ENCODE results near the gene RAB3GAP1. TPM values are rescaled to one million over a fixed set of nuclear protein-coding genes. Genes with fewer than 3 reads are reported as not detected.

Gene RAB3GAP1
- total RNA-seq, 1 experiment from 2014 or later, result 36.2 TPM

DNA sequence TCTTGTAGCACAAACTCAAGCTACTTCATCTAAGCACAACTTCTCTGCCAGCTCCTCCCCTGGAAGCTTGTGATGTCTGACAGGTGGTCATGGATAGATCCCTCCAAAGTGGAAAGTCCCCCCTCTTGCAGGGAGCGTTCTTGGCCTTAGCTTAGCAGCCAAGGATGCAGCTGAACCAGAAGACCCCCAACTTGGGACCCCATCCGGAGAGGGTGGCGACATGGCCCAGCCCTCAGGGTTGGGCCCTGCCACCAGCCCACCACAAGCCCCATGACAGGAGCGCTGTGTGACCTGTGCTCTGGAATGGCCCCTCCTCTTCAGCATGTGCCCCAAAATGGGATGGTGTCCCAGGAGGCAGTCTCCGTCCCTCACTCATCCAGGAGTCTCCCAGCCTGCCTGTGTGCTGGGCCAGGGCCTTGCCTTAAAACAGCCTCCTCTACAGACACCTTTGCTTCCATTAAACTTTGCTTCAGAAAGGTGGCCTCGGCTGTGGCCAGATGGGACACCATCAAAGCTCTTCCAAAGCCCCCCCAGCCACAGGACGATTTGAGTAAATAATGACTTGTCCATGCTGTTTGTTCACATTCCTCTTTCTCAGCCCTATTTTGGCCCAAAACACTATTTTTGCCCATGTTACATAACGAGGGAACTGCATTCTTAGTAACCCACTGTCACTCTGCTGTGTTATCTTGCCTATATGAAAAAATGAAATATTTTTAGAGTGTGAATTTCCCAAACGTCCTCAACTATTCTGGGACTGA, 122.1 kb downstream of the RAB3GAP1 start:
- in situ Hi-C loops (cut with HindIII; ENCODE audit: low pct_unique_long_range_greater_than_20kb, low sequenced_read_pairs), result no loop called here
- no peak for DNase-seq (ENCODE audit: low read depth, low spot score)

DNA sequence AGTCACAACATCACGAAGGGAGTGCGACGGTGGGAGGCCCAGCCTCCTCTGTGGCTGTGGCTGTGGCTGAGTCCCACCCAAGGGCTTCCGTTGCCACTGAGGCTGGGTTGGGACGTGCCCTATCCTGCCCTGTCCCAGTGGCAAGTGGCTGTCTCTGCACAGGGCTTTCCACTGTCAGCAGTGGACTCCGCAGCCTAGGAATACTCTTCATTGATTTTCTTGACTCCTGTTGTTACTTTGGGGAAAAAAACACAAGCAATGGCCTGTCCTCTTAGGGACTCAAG, 122.7 kb downstream of the RAB3GAP1 start:
- in situ Hi-C loops (cut with HindIII; ENCODE audit: low pct_unique_long_range_greater_than_20kb, low sequenced_read_pairs), result no loop called here
- DNase-seq (ENCODE audit: low read depth, low spot score), result no peak

DNA sequence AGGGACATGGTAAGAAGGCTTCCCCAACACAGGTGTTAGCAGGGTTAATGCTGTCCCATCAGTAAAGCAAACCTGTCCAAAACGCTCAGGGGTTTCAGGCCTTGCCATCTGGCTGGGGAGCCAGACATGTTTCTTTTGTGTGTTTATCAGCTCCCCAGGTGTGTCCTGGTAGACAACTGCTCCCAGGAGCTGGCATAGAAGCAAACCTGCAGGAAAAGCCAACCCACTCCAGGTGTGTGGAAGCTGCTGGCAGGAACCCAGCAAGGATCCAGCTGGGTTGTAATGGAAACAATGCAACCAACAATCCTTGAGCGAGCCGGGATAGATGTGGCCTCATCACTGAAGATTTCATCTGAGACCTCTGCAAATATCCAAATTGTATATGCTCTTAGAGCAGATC, 123.1 kb downstream of the RAB3GAP1 start:
- in situ Hi-C loops (cut with HindIII; ENCODE audit: low pct_unique_long_range_greater_than_20kb, low sequenced_read_pairs), result no loop called here
- no peak for DNase-seq (ENCODE audit: low read depth, low spot score)

DNA sequence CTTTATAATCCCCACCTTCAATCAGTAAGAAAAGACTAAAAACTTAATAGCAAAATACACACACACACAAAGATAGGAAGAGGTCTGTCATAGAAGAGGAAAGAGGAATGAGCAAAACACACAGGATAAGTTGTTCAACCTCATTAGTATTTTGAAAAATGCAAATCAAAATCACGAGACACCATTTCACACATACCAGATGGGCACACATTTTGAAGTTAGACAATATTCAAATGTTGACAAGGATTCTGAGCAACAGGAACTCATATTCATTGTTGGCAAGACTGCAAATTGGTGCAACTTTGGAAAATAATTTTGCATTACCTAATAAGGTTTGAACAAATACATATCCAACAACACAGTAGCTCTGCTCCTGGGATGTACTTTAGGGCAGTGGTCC, 127.6 kb downstream of the RAB3GAP1 start:
- in situ Hi-C loops (cut with HindIII; ENCODE audit: low pct_unique_long_range_greater_than_20kb, low sequenced_read_pairs), result no loop called here
- no peak for DNase-seq (ENCODE audit: low read depth, low spot score)

DNA sequence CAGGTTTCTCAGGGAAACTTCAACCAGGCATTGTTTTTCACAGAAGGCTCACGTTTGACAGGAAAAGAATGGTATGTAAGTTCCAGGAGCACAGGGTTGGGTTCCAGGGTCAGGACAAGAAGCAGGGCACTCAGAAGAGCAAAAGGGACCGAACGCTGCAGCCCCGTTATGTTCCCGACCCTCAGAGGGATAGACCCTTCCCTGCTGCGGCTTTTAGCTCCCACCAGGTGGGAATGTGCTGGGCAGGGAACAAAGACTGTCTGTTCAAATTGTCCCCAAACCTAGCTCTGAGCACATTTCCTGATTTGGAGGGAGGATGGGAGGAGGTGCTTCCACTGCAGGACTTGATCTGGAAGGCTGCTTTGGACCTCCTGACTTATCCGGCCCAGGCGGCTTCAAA, 130.1 kb downstream of the RAB3GAP1 start:
- in situ Hi-C loops (cut with HindIII; ENCODE audit: low pct_unique_long_range_greater_than_20kb, low sequenced_read_pairs), result no loop called here
- no peak for DNase-seq (ENCODE audit: low read depth, low spot score)

DNA sequence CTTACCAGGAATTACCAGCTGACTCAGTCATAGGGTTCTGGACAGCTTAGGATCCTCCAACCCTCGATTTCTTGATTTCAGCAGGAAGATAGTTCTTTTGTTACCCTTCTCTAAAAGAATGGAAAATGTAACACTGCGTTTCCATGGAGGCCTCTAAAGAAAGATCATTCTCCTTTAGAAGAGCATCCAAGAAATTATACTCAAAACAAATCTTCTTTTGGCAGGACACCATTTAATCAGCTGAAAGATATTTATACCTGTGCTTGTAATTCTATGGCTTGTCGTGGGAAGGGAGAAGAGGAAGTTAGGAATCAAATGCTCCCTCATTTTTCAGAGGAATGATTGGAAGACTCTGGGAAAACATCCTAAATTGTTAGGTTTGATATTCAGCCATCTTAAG, 130.5 kb downstream of the RAB3GAP1 start:
- no peak for DNase-seq (ENCODE audit: low read depth, low spot score)
- in situ Hi-C loops (cut with HindIII; ENCODE audit: low pct_unique_long_range_greater_than_20kb, low sequenced_read_pairs), result no loop called here

DNA sequence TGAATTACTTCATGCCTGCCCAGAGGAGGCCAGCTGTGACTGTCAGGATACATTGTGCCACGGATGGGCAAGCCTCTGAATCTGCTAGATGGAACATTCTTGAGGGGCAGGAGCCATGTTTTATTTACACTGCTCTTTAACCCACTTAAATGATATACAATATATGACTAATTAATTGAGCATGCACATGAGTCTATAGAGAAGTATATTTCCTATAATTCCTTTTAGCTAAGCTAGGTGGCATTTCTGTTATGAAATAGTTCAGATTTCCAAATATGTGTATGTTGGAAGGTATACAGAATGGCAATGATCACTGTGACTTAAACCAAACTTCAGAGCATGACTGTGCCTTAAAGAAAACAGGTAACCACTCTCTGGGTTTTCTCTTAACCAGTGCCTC, 131.7 kb downstream of the RAB3GAP1 start:
- in situ Hi-C loops (cut with HindIII; ENCODE audit: low pct_unique_long_range_greater_than_20kb, low sequenced_read_pairs), result no loop called here
- DNase-seq (ENCODE audit: low read depth, low spot score), result no peak

DNA sequence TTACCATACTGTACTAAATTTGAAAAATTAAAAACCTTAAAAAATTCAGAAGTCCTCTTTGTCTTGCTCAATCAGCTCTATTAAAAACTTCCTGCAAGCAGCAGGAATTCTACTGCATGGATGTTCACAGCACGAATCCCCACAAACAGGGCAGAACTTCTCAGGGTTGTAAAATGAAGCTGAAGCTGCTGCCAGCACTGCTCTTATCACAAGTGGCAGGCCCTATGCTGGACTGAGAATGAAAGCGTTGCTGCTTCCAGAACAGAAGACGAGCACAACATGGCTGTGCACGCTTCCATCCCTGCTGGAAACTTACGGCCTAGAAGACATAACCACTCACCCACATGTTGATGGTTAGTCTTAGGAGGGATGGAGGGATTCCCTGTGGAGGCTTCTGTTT, 134.0 kb downstream of the RAB3GAP1 start:
- in situ Hi-C loops (cut with HindIII; ENCODE audit: low pct_unique_long_range_greater_than_20kb, low sequenced_read_pairs), result no loop called here

DNA sequence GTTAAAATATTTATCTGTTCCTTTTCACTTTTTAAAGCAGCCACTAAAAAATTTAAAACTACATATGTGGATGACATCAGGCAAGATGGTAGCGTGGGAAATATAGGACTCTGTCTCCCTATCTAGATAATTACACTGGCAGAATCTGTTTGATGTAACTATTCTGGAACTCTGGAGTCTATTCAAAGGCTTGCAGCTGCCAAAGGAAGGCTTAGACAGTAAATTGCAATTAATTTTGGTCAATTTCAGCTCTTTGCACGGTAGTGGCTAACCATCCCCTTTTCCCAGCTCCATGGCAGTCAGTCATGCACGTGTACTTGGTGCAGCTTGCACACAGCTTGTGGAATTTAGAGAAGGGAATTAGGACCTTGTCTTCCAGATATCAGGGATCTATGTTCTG, 135.2 kb downstream of the RAB3GAP1 start:
- no peak for DNase-seq (ENCODE audit: low read depth, low spot score)
- in situ Hi-C loops (cut with HindIII; ENCODE audit: low pct_unique_long_range_greater_than_20kb, low sequenced_read_pairs), result no loop called here

More for the DNA sequence above, 134.0 kb downstream of the RAB3GAP1 start:
- no peak for DNase-seq (ENCODE audit: low read depth, low spot score)

DNA sequence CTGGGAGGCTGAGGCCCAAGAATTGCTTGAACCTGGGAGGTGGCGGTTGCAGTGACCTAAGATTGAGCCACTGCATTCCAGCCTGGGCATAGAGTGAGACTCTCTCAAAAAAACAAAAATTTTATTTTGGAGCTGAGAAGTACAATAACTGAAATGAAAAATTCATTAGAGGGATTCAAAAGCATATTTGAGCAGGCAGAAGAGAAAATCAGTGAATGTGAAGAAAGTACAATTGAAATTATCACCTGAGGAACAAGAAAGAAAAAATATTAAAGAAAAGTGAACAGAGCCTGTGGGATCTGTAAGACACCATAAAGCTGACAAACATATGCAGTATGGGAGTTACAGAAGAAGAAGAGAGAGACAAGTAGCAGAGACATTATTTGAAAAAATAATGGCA, 137.1 kb downstream of the RAB3GAP1 start:
- DNase-seq (ENCODE audit: low read depth, low spot score), result no peak
- in situ Hi-C loops (cut with HindIII; ENCODE audit: low pct_unique_long_range_greater_than_20kb, low sequenced_read_pairs), result no loop called here

DNA sequence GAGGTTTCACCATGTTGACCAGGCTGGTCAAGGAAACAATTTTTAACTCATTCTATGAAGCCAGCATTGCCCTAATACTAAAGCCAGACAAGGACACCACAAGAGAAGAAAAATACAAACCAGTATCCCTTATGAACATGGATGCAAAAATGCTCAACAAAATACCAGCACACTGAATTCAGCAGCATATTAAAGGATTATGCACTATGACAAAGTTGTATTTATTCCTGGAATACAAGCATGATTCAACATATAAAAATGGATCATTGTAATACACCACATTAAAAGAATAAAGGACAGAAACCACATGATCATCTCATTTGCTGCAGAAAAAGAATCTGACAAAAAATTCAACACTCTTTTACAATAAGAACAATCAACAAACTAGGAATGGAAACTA, 138.7 kb downstream of the RAB3GAP1 start:
- DNase-seq (ENCODE audit: low read depth, low spot score), result no peak
- in situ Hi-C loops (cut with HindIII; ENCODE audit: low pct_unique_long_range_greater_than_20kb, low sequenced_read_pairs), result no loop called here

DNA sequence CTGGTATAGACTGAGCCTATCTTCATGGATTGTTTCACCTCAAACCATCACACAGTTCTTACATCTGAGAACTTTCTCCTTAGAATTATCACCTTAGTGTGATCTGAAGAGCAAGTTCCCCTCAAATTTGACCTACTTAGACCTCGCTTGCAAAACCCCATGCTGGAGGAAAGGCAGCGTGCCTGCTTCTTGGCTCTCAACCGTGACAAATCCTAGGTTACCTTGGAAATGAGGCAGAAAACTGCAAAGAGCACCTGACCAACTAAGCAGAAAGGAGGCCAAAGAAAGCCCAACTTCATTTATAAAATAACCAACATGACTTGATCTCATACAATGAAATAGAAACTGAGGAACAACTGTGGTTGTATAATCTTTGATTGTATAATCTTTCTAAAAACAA, 146.4 kb downstream of the RAB3GAP1 start:
- in situ Hi-C loops (cut with HindIII; ENCODE audit: low pct_unique_long_range_greater_than_20kb, low sequenced_read_pairs), result no loop called here
- DNase-seq (ENCODE audit: low read depth, low spot score), result no peak

DNA sequence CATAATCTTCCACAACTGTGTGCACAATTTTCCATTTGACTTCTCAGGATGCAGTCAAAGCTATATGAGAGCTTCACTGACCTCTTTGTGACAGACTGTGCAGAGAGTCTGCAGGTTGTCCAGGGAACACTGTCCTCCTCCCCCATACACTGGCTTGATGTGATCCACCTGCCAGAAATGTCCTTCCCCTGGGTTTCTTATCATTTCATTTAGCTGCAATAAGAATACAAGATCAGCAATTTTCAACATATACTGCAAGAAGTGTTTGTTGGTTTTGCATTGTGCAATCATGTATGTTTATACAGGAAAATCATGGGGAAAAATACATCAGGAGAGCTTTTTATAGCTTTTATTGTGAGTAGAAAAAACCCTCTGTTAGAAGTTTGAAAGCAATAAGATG, 150.7 kb downstream of the RAB3GAP1 start:
- in situ Hi-C loops (cut with HindIII; ENCODE audit: low pct_unique_long_range_greater_than_20kb, low sequenced_read_pairs), result no loop called here
- DNase-seq (ENCODE audit: low read depth, low spot score), result no peak

DNA sequence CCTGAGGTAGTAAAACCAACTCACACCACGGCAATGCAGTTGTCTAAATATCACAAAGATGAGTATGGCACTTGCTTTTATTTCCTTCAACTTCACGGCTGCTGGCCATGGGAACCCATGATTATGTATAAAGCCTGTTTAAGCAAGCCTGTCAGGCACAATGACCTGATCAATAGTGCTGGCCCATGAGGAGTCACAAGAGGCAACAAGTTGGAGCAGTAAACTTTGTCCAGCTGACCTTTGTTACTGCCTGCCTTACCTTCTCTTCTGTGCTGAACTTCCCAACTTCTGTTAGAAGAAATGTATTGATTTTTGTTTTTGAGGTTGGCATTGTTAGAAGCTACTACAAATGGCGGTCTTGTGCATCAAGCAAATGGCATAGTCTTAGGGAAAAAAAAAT, 151.9 kb downstream of the RAB3GAP1 start:
- no peak for DNase-seq (ENCODE audit: low read depth, low spot score)
- in situ Hi-C loops (cut with HindIII; ENCODE audit: low pct_unique_long_range_greater_than_20kb, low sequenced_read_pairs), result no loop called here

DNA sequence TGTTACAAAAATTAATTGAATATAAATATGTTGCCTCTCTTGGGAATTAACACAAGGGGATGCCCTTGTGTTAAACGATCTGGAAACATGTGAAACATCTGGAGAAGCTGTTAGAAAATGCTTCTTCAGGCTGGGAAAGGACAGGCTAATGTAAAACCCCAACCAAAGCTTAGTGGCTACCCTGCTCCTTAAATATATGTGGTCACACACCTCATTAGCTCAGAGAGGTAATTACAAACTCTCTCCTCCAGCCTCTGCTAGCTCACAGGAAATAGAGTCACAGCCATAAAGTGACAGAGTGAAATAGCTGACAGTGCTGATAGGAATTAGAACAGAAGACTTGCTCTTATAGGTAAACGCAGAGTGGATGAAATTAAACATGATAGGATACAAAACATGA, 155.9 kb downstream of the RAB3GAP1 start:
- DNase-seq (ENCODE audit: low read depth, low spot score), result no peak
- in situ Hi-C loops (cut with HindIII; ENCODE audit: low pct_unique_long_range_greater_than_20kb, low sequenced_read_pairs), result no loop called here

DNA sequence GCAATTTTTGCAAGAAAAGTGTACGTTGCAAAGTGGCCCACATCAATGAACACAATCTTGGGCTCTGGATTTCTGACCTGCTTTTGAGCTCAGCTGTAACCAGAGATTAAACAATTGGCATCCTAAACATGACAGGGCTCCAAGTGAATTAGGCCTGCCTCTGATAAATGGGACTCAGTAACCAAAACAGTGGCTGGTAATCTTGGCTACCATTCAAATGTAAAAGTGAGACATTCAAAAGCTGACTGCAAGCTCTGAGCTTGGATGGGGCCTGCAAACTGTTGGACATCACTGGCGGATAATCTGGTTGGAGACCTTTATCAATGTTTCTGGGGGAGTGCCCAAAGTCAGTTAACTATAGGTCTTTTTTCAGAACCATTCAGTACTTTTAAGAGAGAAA, 160.7 kb downstream of the RAB3GAP1 start:
- no peak for DNase-seq (ENCODE audit: low read depth, low spot score)
- in situ Hi-C loops (cut with HindIII; ENCODE audit: low pct_unique_long_range_greater_than_20kb, low sequenced_read_pairs), result no loop called here

DNA sequence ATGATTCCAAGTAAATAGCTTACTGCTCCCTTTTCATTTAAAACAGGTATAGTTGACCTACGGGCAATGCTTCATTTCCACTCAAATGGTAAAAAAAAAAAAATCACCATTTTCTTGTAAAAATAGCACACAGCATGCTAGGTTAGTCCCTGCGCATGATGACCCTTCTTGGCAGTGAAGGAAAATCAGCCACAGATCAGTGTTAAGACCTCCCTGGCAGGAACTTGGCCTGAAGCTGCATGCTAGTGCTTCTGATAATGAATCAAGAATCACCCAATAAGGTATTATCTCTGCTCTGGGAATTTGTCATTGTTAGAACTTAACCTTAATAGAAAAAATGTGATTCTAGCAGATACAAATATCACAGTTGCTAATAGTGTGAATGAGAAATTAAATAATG, 166.3 kb downstream of the RAB3GAP1 start:
- DNase-seq (ENCODE audit: low read depth, low spot score), result no peak
- in situ Hi-C loops (cut with HindIII; ENCODE audit: low pct_unique_long_range_greater_than_20kb, low sequenced_read_pairs), result no loop called here

DNA sequence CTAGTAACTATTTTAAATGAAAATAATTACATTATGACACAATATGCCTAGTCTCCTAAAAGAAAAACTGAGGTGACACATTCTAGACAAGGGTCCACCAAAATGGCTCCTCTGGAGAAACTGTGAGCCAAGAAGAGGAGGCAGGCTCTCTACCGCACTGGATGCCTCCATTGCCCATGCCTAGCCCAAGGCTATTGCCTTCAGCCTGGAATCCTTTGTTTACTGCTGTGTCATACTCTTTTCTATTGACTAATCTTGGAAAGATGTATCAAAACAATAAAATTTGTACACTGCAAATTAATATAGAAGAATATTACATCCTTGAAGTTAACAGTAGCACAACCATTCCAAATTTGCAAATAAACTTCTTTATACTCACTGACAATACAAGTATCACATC, 167.1 kb downstream of the RAB3GAP1 start:
- in situ Hi-C loops (cut with HindIII; ENCODE audit: low pct_unique_long_range_greater_than_20kb, low sequenced_read_pairs), result no loop called here
- no peak for DNase-seq (ENCODE audit: low read depth, low spot score)

All from SK-MEL-5 (cell line).